Caco-2 (cell line): ENCODE data around the gene SPINT1. TPM values are rescaled to one million over a fixed set of nuclear protein-coding genes. Genes with fewer than 3 reads are reported as not detected.

Source experiments
- BruUV-seq: library from RNA; stranded (reverse); fragments of 400-500 nt; replicated peaks from 2 replicates; lab custom pipeline; 2021; lab: Mats Ljungman, UMichigan
- CTCF ChIA-PET: fragments of 300-600 bp; sonication (Branson Sonifier 250); formaldehyde crosslinking; loops from one replicate; lab custom pipeline; 2022; ENCODE audit warnings: antibody characterized with exemption; lab: Charles Lee
- POLR2A ChIA-PET: fragments of 300-600 bp; sonication (Branson Sonifier 250); formaldehyde crosslinking; loops from one replicate; lab custom pipeline; 2022; ENCODE audit warnings: antibody characterized with exemption; lab: Charles Lee
- DNase-seq, 2 experiments: peaks; one replicate each; pipeline versions ENCODE4 v3.0.0 to v3.0.0-alpha.2; 2020 to 2022
- H3K27me3 ChIP-seq: replicated peaks from 2 replicates; pipeline ENCODE4 v1.6.0; 2011; ENCODE audit warnings: low read length; ENCODE audit not compliant: control insufficient read depth, insufficient read depth
- H3K36me3 ChIP-seq: 2 replicates; pipeline ENCODE4 v1.5.1; 2011; ENCODE audit warnings: low read length; ENCODE audit not compliant: control insufficient read depth, insufficient read depth
- H3K4me1 ChIP-seq: fragments of 250-450 bp; sonication (Bioruptor Pico); 2 replicates; pipeline ENCODE4 v1.5.1; 2020; ENCODE audit warnings: mild to moderate bottlenecking
- H3K4me3 ChIP-seq: 2 replicates; pipeline ENCODE4 v1.5.1; 2011; ENCODE audit warnings: low read depth, mild to moderate bottlenecking, control low read depth, low read length
- H3K9me3 ChIP-seq: fragments of 250-450 bp; sonication (Bioruptor Pico); 2 replicates; pipeline ENCODE4 v1.5.1; 2020; ENCODE audit warnings: mild to moderate bottlenecking, moderate library complexity
- H3K27ac Mint-ChIP-seq: one replicate; pipeline ENCODE4 v1.8.0; 2022; ENCODE audit warnings: mixed read lengths; ENCODE audit not compliant: unreplicated experiment
- H3K27me3 Mint-ChIP-seq: one replicate; pipeline ENCODE4 v1.8.0; 2022; ENCODE audit warnings: mixed read lengths; ENCODE audit not compliant: insufficient read depth, unreplicated experiment
- H3K36me3 Mint-ChIP-seq: one replicate; pipeline ENCODE4 v1.8.0; 2022; ENCODE audit warnings: mild to moderate bottlenecking, mixed read lengths; ENCODE audit not compliant: insufficient read depth, unreplicated experiment
- H3K4me1 Mint-ChIP-seq: one replicate; pipeline ENCODE4 v1.8.0; 2022; ENCODE audit warnings: low read depth, mixed read lengths; ENCODE audit not compliant: unreplicated experiment
- H3K4me3 Mint-ChIP-seq: one replicate; pipeline ENCODE4 v1.8.0; 2022; ENCODE audit warnings: mild to moderate bottlenecking, moderate library complexity, mixed read lengths; ENCODE audit not compliant: unreplicated experiment
- H3K9me3 Mint-ChIP-seq: one replicate; pipeline ENCODE4 v1.8.0; 2022; ENCODE audit warnings: mixed read lengths; ENCODE audit not compliant: unreplicated experiment
- CTCF ChIP-seq, 2 experiments: fragments of 200-600 bp in 1 of 2; IDR thresholded peaks; 1 replicate in 1 of 2; 2 replicates in 1 of 2; pipeline versions ENCODE4 v1.5.1 to v1.8.0; 2011 to 2022; ENCODE audit warnings: antibody characterized with exemption in 1 of 2, control low read depth in 1 of 2, inconsistent platforms in 1 of 2, low read depth in 1 of 2, low read length in 1 of 2, mild to moderate bottlenecking in 1 of 2, moderate library complexity in 1 of 2; ENCODE audit not compliant: insufficient read depth in 1 of 2, severe bottlenecking in 1 of 2, unreplicated experiment in 1 of 2
- intact Hi-C: fragments of 100-400 bp; cut with micrococcal nuclease; formaldehyde crosslinking; loops from one replicate; pipeline ENCODE4 v1.10.0; 2022; ENCODE audit not compliant: unreplicated experiment
- total RNA-seq: library from RNA; stranded (reverse); gene quantifications from 2 replicates; pipeline ENCODE4 v1.2.3, GENCODE V29; 2022

SPINT1 gene
- total RNA-seq, 1 experiment from 2014 or later = 305 TPM

DNA sequence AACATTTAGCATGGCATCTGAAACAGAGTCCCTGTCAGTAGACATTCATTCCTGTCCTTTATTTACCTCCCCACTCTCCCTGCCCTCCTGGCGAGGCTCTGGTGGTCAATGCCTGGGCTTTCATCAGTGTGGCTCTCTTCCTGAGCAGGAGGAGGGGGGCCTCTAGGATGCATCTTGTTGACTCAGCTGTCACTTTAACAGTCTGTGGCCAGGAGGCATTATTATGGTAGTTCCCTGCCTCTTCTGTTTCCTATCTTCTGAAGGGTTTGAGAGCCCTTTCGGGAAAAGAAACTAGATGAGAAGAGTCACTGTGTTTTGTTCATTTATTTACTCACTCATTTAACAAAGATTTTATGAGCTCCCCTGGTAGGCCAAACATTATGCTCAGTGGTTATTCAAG lies 13.0 kb upstream of the SPINT1 start:
- intact Hi-C loops = no loop called here
- Histone ChIP-seq H3K9me3 (no peaks in the 10 kb centered on the region), H3K27me3 (no peaks in the 10 kb centered on the region), H3K4me3 (no peak overlapping the region), H3K36me3 (no peaks in the 10 kb centered on the region), H3K4me1 (peaks cover 34% of the 10 kb centered on the region)
- no peak for DNase-seq
- H3K9me3 Mint-ChIP-seq = no peaks in the 10 kb centered on the region
- ChIA-PET CTCF (no interaction called here), POLR2A (no interaction called here)
- TF ChIP-seq CTCF (IDR thresholded peaks at IDR 0.05; ENCODE audit: insufficient read depth in 1 of 2, low read depth in 1 of 2, low read length in 1 of 2, severe bottlenecking in 1 of 2, unreplicated experiment in 1 of 2) = no peak
- peaks cover 14% of the 10 kb centered on the region for H3K4me1 Mint-ChIP-seq
- H3K36me3 Mint-ChIP-seq = peaks cover 8% of the 10 kb centered on the region
- H3K4me3 Mint-ChIP-seq = no peak overlapping the region
- no TSS peak for BruUV-seq
- no peak overlapping the region for H3K27ac Mint-ChIP-seq
- H3K27me3 Mint-ChIP-seq = no peaks in the 10 kb centered on the region

DNA sequence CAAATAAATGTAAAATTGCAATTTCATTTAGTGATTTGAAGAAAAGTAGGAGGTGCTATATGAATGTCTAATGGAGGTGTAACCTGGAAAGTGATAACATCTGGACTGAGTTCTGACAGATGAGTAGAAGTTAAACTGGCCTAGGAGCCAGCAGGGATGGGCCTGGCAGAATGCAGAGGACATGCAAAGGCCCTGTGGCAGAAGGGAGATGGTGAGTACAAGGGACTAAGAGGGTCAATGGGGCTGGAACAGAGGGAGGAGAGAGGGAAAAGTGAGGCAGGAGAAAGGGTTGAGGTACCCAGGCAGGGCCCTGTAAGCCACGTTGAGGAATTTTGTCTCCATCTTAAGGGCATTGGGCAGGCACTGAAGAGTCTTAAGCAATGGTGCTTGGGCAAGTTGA lies 12.0 kb upstream of the SPINT1 start:
- POLR2A ChIA-PET = no interaction called here
- no peaks in the 10 kb centered on the region for H3K27me3 Mint-ChIP-seq

DNA sequence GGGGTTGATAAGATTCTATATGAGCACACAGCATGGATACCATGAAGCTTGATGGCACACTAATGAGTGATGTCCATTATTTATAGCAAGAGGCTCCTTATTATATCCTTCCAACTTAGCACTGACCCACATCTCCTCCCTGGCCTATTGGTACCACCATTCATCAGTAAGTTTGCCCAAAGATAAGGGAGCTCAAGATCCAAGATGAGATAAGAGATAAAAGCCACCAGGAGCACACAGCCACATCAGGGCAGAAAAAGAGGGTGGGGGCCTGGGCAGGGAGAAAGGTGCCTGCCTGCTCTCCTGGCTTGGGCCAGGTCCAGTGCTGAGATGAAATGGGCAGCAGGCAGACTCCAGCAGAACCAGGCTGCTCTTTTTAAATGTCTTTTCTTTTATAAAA lies 10.9 kb upstream of the SPINT1 start:
- Mint-ChIP-seq H3K4me1 (peaks cover 7% of the 10 kb centered on the region), H3K27me3 (no peaks in the 10 kb centered on the region), H3K4me3 (no peak overlapping the region), H3K9me3 (no peaks in the 10 kb centered on the region), H3K27ac (no peak overlapping the region), H3K36me3 (peaks cover 8% of the 10 kb centered on the region)
- H3K4me3 ChIP-seq = no peak overlapping the region
- H3K36me3 ChIP-seq = no peaks in the 10 kb centered on the region
- peaks cover 17% of the 10 kb centered on the region for H3K4me1 ChIP-seq
- intact Hi-C loops = no loop called here
- no peaks in the 10 kb centered on the region for H3K9me3 ChIP-seq
- no peak for TF ChIP-seq CTCF (IDR thresholded peaks at IDR 0.05; ENCODE audit: insufficient read depth in 1 of 2, low read depth in 1 of 2, low read length in 1 of 2, severe bottlenecking in 1 of 2, unreplicated experiment in 1 of 2)
- no peaks in the 10 kb centered on the region for H3K27me3 ChIP-seq
- no TSS peak for BruUV-seq
- ChIA-PET CTCF (interaction anchor here (0.7 kb wide), 1 partner anchor 59 kb away, joined by 3 read pairs; no protein-coding TSS in a partner anchor), POLR2A (interaction anchor here (0.6 to 1.9 kb wide), 3 partner anchors 11 to 392 kb away, joined by 3 to 18 read pairs (median 3); partner anchors contain the start of genes BAHD1, SPINT1 and VPS18)
- DNase-seq = no peak

More for the DNA sequence above, 12.0 kb upstream of the SPINT1 start:
- Mint-ChIP-seq H3K36me3 (peaks cover 8% of the 10 kb centered on the region), H3K9me3 (no peaks in the 10 kb centered on the region), H3K4me3 (no peak overlapping the region), H3K27ac (peak overlapping the region; percentile 3), H3K4me1 (peaks cover 7% of the 10 kb centered on the region)
- Histone ChIP-seq H3K27me3 (no peaks in the 10 kb centered on the region), H3K36me3 (no peaks in the 10 kb centered on the region), H3K9me3 (no peaks in the 10 kb centered on the region), H3K4me1 (peaks cover 24% of the 10 kb centered on the region), H3K4me3 (no peak overlapping the region)
- CTCF ChIA-PET = no interaction called here
- BruUV-seq = no TSS peak
- no peak for DNase-seq
- TF ChIP-seq CTCF (IDR thresholded peaks at IDR 0.05; ENCODE audit: insufficient read depth in 1 of 2, low read depth in 1 of 2, low read length in 1 of 2, severe bottlenecking in 1 of 2, unreplicated experiment in 1 of 2) = no peak
- intact Hi-C loops = no loop called here
